Tongue (tissue), 2 donors: Measurements from ENCODE around the gene PPP1R3E. TPM values are rescaled to one million over a fixed set of nuclear protein-coding genes. Genes with fewer than 3 reads are reported as not detected.

Source experiments
- DNase-seq: peaks from one replicate; pipeline ENCODE4 v3.0.0-alpha.2; 2015
- total RNA-seq: library from RNA; depleted of rRNA; stranded (reverse); fragments of >200 nt; gene quantifications from one replicate; pipeline ENCODE4 v1.2.3, GENCODE V29; 2014

PPP1R3E gene
- total RNA-seq, 1 donor from 2014 or later, result 12.4 TPM

DNA sequence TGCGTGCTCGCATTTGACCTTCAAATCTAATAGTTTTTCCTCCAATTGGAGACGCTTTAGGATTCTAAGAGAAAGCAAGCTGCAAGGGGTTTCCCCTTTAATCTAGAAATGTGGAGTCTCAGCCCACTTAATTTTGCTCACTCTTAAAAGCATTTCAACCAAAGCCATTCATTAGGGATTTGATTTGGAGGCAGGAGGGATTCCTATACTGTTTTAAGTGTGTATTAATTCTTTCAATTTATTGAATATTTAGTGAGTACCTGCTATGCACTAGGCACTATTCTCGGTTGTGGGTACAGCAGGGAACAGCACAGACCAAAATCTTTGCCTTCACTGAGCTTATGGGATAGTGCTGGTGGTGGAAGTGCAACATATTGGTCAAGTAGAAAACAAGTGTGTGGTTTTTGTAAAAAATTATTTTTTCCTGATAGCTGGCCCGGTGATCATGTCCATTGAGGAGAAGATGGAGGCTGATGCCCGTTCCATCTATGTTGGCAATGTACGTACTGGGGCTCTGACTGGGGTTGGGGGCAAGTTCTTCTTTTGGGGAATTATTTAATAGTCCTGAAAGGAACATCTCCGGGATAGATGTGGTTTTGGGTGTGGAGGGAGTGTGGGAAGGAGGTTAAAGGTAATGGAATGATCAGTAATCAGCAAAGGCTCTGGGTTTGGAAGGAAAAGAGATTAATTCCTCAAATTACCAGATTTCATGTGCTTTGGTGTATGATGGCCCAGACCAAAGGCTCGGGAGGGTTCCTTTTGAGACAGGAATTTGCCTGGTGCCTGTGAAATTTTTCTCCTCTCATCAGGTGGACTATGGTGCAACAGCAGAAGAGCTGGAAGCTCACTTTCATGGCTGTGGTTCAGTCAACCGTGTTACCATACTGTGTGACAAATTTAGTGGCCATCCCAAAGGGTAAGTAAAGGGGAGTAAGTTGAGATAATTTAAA, 20.2 kb upstream of the PPP1R3E start:
- no peak for DNase-seq

DNA sequence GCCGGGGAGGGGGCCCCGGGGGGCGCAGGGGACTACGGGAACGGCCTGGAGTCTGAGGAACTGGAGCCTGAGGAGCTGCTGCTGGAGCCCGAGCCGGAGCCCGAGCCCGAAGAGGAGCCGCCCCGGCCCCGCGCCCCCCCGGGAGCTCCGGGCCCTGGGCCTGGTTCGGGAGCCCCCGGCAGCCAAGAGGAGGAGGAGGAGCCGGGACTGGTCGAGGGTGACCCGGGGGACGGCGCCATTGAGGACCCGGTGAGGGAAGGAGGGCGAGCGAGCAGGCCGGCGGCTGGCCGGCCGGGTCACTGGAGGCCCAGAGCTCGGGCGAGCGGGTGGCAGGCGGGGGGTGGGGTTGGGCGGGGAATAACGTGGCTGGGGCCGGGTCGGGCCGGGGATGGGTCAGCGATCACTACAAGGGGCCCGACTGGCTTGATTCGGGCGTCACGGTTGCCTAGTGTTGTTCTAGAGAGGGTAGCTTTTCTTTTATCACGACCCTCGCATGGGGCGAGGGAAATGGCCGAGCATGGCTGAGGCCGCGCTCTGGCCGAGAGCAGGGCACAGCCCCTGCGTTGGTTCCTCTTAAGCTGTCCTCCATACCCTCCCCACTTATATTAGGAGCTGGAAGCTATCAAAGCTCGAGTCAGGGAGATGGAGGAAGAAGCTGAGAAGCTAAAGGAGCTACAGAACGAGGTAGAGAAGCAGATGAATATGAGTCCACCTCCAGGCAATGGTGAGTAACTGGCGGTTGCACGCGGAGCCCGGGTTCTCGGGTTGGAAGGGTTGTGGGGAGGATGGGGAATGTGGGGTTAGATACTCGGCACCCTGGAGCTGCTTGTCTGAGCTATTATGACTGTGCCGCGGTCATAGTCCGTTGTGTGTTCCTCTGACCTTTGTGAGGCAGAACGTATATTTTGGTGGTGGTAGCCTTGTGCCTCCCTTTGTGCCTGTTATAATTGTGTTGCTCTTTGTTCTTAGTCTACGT, 19.2 kb upstream of the PPP1R3E start:
- peak; percentile 51 for DNase-seq

DNA sequence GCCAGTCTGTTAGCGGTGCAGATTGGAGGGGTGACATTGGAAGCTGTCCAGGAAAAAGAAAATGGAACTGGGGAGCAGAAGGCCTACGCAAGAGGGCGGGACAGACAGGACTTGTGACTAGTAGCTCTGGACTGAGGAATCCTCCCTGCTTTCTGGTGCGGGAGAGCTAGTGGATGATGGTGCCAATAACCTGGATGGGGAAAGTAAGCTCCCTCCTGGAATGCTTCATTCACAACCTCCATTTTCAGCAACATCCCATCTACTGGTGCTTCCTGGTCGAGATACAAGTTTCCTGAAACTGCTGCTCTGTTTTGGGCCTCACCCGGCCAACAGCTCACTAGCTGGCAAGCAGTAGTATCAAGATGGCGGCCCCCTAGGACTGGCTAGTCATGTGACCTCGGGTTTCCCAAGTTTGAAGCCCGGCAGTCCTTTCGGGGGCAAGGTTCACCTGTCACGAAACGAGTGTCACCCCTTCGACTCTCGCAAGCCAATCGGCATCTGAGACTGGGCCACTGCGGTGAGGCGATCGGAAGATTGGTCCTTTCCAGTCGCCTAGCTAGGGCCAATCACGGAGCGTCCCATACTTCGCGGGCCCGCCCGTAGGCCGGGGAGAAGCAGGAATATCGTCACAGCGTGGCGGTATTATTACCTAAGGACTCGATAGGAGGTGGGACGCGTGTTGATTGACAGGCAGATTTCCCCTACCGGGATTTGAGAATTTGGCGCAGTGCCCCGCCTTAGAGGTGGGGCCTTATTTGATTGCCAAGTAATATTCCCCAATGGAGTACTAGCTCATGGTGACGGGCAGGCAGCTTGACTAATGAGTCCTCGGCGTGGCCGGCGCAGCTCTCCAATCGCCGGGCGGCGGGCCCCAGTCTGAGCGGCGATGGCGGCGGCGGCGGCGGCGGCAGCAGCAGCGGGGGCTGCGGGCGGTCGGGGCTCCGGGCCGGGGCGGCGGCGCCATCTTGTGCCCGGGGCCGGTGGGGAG, 18.2 kb upstream of the PPP1R3E start, which contains the start of gene PABPN1:
Gene PABPN1, plus strand, starts transcription at position 874 of the 988 bp plus-strand sequence. Its CDS starts 13 bp downstream, at position 887.
- peak; percentile 100 for DNase-seq

DNA sequence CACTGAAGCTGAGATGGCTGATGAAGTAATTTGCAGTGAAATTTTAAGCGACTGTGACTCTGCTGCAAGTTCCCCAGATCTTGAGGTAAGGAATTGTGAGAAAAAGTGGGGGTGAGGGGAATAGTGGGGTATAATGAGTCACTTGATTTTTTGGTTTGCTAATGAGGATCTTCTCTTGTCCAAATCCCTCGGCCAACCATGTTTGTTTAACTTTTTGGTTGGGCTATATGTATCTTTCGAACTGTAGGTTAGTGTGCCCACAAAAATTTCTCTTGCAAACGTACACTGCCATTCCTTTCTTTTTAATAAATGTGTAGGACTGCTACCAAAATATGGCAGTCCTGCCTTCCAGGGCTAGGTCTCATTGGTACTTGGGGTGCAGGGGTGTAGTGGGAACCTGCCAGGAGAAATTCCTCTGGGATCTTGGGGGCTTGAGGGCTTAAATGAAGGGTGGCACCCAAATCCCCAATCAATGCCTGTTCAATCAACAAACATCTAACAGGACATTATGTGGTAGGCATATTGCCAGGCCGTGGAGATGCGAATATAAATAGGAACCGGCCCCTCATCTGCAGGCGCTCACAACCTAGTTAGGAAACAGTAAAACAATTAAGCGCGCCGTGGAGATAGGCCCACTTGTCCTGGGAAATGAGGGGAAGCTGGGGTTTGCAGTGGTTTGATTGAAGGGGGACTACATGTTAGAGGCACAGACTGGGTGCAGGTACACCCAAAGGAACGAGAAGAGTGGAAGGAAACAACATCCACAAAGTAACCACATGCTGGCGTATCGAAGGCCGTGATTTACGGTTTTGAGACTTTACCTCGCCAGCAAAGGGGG, 17.3 kb upstream of the PPP1R3E start:
- peak; percentile 17 for DNase-seq

DNA sequence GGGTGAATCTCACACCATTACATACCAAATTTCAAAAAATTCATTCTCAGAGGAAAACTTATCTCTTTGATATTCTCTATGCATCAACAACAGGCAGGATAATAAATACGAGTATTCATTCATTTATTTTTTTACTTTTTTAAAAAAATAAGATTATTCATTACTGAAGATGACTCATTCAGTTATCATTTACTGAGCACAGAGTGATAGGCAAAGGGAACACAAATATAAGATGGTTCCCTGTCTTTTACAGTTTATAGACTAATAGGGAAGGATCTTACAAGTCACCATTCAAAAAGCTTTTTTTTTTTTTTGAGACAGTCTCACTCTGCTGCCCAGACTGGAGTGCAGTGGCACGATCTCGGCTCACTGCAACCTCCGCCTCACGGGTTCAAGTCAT, 13.6 kb upstream of the PPP1R3E start:
- no peak for DNase-seq

DNA sequence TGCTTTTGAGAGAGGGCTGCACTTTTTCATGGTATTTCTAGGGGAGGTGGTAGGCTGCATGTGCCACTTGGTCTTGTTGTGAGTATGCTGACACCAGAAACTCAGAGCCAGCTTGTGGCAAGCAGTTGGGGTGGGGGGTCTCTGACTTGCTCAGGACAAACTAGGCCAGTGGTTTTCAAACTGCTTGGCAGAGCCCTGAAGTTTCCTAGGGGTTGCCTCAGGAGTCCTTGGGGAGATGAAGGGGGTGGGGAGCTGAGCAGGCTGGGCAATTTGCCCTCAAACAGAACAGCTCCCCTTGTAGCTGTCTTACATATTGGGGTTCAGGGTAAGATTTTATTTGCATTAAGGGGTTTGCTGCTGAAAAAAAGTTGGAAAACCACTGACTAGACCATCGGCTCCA, 7.9 kb upstream of the PPP1R3E start:
- no peak for DNase-seq

DNA sequence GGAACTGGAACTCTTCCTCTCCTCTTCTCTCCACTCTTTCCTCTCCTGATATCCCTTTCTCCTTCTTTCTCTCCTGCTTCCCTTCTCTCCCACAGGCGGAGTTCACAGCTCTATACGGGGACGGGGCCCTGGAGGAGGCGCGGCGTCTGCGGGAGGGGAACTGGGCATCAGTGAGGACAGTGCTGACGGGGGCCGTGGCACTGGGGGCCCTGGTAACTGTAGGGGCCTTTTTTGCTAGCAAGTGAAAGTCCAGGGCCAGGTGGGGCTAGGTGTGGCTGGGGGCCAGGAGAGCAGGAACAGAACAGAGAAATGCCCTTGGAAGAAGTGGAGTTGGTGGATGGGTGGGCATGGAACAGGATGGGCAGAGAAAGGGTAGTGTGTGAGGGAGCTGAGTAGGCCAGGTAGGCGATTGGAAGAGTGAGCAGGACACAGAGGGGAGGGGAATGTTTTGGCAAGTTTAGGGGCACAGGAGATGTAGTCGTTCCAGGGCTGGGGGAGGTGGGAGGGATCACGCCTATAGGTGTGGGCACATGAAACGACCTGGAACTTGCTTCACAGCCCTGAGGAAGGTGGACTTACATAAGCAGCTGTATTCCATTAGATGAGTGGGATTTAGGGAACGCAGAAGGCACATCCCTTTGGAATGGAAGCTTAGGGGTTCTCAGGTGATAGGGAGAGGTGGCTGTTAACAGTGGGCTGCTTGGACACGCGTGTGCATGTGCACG, 6.2 kb upstream of the PPP1R3E start:
- no peak for DNase-seq

DNA sequence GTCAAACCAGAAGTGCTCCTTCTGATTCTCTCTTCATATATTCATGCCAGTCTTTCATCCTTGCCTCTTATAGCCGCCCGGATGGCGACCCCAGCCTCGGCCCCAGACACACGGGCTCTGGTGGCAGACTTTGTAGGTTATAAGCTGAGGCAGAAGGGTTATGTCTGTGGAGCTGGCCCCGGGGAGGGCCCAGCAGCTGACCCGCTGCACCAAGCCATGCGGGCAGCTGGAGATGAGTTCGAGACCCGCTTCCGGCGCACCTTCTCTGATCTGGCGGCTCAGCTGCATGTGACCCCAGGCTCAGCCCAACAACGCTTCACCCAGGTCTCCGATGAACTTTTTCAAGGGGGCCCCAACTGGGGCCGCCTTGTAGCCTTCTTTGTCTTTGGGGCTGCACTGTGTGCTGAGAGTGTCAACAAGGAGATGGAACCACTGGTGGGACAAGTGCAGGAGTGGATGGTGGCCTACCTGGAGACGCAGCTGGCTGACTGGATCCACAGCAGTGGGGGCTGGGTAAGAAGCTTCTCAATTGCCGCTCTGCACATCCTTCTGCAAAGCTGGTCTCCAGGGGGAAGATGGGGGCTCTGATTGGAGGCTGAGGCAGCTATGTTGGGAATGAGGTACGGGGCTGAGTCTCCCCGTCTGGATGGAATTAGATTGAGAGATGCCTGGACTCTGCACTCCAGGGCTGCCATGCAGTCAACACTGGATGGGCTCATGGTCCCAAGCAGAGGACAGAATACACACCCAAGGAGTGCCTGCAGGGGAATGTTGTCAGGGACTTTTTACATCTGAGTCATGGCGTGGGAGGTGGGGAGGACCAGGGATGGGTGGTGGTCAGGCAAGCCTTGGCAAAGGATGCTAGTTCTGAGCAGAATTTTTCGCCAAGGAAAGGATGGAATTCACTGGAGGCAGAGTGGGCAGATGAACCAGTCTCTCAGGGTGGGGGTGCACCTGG, 5.3 kb upstream of the PPP1R3E start:
- no peak for DNase-seq

DNA sequence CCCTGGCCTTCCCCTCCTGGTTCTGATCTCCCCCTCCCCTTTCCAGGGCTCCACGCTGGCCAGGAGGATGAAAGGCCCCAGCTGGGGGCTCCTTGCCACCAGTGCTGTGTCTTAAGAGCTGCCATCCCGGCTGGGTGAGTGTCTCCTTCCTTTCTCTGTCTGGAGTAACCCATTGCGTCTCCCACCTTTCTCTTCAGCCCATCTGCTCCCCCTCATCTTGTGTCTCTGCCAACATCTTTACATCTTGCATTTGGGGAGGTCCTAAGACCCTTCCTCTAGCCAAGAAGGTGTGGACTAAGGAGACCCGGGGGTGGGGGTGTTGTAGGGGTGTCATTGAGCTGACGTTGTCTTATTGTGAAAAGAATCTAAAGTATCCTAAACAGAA, 4.5 kb upstream of the PPP1R3E start:
- DNase-seq, result no peak

DNA sequence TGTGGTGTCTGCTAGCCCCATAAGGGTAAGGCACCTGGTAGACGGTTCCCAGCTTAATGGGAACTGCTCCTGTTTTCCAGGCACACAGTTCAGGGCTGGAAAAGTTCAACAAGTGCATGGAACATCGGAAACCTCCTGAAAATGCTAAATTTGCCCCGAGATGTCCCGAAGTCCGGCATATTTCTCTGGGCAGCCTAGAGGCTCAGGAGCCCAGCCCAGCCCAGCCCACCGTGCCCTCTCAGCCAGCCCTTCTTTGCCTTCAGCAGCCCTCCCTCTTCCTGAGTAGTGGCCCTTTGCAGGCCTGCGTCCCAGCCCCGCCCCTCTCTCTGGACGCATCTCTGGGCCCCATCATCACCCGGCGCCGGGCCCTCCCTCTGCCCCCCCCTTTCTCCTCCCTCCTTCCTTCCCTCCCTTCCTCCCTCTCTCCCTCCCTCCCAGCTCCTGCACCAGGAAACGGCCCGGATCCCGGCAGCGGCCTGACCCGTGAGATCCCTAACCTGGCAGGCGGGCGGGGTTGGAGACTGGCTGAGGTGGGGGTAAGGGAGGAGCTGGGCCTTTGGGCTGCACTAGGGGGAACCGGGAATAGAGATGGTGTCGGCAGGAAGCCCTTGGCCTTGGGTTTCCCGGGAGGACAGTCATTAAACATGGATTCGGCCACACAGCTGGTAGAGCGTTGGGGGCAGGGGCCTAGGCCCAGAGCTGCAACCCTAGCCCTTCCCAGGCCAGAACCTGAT, 3.9 kb upstream of the PPP1R3E start, which contains the start of gene BCL2L2:
Gene BCL2L2, plus strand, starts transcription at position 422 of the 734 bp plus-strand sequence. CDS start 935 bp downstream, outside the sequence.
- peak; percentile 97 for DNase-seq

DNA sequence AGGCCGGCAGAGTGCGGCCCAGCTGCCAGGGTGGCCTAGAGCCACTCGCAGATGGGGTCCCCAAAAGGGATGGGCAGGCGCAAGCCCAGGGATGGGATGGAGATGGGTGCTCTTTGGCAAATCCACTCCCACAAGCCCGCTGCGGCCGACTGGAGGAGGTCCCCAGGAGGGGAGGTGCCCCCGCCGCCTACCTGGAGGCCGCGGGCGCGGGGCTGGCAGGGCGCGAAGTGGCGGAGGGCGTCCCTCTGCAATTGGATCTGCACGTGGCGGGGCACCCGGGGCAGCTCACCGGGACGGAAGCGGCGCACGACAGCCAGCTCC, 730 bp downstream of the PPP1R3E start:
- DNase-seq, result no peak

DNA sequence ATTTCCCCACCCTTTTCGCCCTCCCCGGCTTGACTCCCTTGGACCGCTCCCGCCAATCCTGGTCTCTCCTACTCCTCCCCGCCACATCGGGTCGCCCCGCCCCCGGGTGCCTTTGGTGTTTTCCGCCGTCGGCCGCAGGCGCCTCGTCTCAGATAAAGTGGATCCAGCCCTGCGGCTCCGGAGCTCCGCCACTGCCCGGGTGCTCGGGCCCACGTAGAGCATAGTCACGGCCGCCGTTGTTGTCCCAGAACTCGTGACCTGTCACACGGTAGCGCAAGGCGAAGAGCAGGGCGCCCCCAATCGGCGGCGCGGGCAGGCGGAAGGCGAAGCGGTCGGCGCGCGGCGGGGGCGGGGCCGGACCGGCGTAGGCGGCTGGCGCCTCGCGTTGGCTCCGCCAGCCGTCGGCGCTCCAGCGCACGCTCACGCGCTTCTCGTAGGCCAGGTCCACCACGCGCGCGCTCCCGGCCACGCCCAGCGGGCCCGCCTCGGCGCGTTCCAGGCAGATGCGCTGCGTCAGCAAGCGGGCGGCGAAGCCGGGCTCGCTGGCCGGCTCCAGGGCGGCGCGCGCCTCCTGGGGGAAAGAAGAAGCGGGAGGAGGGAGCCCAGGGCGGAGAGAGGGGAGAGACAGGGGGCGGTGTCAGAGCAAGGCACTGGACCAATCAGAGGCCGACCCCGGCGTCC, 1.2 kb downstream of the PPP1R3E start:
- DNase-seq, result peak; percentile 99

DNA sequence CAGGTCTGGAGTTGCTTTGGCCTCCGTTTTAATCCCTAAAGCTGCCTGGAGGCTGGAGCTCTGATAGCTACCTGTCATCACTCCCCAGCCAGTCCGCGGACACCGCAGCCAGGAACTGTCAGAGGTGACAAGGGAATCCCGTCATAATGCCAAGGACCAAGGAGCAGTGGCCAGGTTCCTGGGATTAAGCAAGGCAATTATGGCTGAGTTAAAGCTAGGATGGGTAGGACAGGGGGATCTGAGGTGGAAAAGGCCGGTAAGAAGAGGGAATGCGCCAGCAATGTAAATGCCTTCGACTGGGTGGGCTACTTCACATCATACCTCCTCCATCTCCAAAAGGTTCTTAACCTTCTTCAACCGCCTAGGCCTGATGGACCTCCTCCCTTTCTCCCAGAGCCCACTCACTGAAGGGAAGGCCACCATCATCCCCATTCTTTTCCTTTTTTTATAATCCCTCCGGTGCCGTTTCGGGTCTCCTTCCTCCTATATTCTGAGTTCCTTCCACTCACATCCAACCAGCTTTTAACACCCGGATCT, 1.9 kb downstream of the PPP1R3E start:
- DNase-seq, result no peak

DNA sequence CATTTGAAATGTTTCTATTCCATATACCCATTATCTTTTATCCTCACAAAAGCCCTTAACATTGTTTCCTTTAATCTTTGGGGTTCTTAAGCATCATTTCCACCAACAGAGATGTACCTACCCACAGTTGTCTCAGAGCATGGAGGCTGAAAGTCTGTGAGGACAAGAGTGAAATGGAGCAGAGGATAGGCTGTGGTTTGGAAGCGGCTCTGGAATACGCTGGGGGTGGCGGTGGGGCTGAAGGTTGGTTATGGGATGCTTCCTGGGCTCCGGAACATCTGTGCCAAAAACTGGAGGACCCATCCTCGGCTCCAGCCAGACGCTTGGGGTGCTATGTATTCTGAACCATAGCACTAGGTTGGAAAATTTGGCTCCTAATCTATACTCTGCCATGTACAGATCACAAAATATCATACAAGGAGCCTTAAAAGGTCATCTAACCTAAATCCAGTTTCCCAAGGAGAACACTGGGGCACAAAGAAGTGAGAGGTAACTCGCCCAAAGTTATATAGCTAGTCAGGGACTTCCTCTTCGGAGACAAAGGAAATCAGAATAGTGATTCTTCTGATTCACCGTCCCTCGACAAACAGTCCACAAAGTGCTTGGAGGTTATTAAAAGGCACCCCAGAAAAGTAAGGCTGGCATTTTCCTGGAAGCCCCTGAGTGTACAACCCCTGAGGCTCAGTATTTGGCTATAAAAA, 2.5 kb downstream of the PPP1R3E start:
- no peak for DNase-seq

DNA sequence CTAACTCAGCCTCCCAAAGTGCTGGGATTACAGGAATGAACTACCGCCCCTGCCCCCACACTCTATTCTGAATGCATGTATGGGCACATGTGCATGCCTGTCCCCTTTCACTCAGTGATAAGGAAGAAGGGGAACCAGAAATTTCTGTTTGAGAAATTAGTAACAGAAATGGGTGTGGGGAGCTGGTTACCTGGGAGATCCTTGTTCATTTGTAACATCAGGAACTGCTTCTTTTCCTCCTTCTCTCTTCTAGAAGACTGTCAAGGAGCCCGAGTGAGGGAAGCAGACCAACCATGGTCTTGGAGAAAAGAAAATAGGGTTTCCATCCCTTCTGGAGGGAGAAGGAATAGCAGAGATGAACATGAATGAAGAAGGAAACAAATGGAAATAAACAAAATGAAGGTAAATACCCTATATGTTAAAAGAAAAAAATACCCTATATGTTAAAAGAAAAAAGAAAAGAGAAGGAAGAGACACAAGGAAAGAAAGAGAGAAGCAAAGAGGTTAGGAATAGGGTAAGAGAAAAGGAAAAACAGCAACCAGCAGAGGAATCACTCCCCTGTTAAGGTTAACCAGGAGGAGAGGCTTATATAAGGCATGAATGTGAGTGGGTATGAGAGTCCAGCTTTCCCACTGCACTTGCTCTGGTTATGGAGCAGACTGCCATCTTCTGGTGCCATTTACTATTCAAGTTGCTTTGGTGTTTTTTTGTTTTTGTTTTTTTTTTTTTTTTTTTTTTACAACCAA, 3.3 kb downstream of the PPP1R3E start:
- peak; percentile 45 for DNase-seq
